HCEC 1CT (cell line): ENCODE data around the gene RAD51AP2.
"Not testable (repeated sequence)": the region's sequence is repeated elsewhere in the genome, so short reads cannot be mapped to it uniquely, and the experiment has no call there.

Source experiments
- DNase-seq: peaks from one replicate; pipeline ENCODE4 v3.0.0-alpha.2; 2017

Gene RAD51AP2

DNA sequence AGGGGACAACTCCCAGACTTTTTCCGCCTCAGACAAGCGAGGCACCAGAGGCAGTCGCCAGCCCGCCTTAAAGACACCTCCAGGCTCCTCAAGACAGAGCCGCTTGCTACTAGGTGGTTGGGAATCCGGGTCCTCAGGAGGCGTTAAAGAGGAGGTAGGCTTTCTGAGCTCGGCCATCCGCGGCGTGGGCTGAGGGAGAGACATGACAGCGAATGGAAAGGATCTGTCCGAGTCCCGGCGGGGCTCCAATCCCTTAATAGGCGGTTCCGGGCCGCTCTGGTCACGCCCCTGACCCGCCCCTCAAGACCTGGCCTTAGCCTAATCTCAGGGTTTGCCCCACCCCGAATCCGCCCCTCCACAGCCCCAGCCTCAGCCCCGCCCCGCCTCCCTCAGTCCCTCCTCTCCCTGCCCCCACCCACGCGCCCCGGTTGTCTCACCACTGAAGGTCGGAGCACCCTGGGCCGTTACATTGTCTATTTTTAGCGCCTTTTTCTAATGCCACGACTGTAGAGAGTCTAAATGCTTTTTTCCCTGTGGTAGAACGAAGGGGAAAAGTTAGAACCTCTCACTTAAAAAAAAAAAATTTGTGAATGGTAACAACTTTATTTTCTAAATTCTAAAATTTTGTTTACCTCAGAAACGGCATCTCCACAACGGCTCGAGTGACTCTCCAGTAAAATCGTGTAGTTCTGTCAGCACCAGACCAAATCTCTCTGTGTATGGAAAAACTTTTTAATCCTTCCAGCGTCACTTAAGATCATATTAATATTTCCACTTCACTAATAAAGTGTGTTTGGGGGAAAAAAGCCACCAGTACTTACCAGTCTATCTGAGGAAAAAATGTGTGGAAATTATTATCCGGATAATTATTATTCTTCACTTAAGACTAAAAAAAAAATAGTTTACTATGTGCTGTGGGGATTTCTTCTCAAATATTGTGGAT is at the start of gene RAD51AP2:
Gene RAD51AP2 (minus strand): TSS at position 229 of the 943 bp plus-strand sequence. CDS start 25 bp downstream, at position 204.
- peak; percentile 47 for DNase-seq

DNA sequence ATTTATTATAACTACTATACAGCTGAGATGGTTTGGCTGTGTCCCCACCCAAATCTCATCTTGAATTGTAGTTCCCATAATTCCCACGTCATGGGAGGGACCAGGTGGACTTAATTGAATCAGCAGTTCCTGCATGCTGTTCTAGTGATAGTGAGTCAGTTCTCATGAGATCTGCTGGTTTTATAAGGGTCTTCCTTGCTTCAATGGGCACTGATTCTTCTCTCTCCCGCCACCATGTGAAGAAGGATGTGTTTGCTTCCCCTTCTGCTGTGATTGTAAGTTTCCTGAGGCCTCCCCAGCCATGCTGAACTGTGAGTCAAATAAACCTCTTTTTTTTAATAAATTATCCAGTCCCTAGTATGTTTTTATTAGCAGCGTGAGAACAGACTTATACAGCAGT is 47.5 kb upstream of the RAD51AP2 start:
- not testable (repeated sequence) for DNase-seq

DNA sequence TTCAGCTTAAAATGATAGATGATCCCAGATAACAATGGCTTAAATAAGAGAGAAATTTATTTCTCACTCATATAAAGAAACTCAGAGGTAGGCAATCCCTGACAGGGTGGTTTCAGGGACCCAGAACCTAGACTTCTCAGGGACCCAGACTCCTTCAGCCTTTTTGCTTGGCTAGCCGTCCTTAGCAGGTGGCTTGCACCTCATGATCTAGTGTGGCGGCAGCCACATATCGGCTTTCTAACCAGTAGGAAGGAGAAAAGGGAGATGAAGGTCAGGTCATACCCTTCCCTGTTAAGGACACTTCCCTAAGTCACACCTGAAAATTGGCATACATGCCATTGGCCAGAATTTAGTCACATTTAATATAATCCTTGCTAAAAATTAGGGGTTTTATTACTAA is 40.6 kb upstream of the RAD51AP2 start:
- DNase-seq: no peak

DNA sequence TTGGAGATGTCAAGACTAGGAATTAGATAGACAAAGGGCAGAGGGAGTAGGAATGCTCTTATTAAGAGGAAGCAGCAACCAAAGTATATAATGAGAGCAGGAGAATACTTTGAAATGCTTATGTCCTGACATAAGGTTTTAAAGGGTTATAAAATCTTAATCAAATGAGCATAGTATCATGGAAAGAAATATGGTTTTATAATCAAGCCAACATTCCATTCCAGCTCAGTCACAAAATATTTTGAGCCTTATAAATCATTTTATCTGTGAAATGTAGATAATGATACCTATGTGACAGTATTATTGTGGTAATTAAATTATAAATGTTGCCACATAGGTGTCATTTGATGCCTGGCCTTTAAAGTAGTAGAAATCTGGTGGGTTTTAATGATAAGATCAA is 39.8 kb upstream of the RAD51AP2 start:
- DNase-seq: no peak

DNA sequence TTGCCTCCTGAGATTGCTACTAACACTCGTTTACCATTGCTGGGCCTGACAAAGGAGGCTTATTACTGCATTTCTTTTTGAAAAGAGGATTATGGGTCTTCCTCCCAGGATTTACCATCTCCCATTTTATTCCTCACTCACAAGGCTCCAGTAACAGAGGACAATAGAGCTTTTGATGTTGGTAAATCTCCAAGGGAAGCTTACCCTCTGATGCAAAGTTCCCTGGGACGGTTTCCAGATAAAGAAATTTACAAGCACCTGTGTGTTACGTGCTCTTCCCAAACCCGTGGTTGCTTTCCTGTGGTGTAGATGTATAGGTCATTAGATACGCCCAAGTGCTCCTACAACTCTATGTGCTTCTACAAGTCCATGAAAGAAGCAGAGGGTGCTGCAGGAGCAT is 39.4 kb upstream of the RAD51AP2 start:
- DNase-seq: no peak

- no peak for DNase-seq
These were observed 36.9 kb upstream of the RAD51AP2 start for GRCh38 chr2:17555150-17555549.

GRCh38 chr2:17550907-17551306 is 32.7 kb upstream of the RAD51AP2 start:
- DNase-seq: no peak

GRCh38 chr2:17547737-17548136 is 29.5 kb upstream of the RAD51AP2 start:
- no peak for DNase-seq

DNA sequence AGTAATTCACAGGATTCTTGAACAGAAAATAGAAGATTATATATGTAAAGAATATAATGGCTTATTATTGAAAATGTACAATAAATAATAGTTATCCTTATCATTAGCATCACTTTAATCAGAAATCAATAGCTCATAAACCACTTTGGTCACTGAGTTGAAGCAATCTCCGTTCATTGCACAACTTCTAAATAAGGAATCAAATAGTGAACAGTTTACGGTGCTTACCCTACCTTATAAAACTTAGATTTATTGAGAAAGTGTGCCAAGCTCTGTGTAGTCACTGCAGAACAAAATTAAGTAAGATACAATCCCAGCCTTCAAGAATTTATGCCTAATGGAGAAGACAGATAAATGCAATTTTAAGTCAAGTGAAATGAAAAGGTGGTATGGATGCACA is 29.0 kb upstream of the RAD51AP2 start:
- no peak for DNase-seq

DNA sequence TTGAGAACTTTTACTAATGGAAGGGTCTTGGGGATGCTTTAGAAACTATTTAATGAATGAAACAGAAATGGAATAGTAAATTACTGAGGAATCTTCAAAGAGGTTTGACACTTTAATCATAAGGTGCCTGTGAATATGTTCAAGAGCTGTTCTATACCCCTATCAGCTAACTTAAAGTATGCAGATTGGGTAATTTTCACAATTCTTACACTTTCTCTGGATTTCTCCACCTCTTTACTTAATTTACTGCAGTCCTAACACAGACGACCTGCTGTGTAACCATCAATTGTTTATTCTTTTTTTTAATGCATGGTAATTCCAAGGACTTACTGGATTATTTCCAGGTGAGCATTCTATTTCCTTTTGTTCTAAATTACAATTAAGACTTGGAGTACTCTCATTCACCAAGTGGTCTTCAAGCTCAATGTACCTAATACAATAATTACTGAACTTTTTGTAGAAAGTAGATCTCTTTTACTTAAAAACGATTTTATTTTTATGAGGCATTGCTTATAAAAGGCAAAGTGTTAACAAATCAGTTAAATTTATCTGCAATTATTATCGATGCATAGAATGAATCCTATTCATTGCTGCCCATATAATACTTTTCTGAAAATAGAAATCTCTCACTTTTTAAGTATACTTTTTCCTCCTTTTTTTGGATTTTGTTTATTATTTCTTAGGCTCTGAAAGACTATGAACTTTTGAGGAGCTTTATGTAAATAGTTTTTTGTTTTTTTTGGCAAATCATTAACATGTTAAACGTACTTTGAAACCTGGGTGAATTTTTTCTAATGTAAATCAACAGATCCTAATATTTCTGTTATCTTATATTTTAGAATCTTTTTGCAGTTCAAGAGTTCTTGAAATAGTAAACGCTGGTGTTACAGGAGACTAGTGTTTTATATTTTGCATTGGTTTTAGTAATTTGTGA is 27.7 kb upstream of the RAD51AP2 start:
- no peak for DNase-seq

GRCh38 chr2:17544256-17544655 is 26.0 kb upstream of the RAD51AP2 start:
- DNase-seq: peak; percentile 67

DNA sequence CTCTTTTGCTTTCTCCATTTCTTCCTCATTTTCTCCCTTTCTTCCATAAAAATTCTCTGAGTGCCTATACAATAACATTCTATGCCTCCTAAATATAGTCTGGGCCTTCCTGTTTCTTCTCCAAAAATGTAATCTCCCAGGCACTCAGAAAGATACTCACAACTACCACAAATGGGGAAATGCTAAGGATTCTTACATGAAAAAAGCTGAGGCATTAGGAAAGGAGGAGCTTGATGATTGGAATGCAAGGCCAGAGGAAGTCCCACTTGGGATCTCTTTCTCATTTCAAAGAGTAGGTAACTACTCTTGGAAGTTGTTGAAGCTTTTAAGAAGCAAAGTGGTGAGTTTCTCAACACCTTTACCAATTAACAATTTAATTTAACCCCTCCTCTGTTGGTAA is 25.6 kb upstream of the RAD51AP2 start:
- peak; percentile 18 for DNase-seq

GRCh38 chr2:17543131-17543660 is 25.0 kb upstream of the RAD51AP2 start:
- DNase-seq: no peak

DNA sequence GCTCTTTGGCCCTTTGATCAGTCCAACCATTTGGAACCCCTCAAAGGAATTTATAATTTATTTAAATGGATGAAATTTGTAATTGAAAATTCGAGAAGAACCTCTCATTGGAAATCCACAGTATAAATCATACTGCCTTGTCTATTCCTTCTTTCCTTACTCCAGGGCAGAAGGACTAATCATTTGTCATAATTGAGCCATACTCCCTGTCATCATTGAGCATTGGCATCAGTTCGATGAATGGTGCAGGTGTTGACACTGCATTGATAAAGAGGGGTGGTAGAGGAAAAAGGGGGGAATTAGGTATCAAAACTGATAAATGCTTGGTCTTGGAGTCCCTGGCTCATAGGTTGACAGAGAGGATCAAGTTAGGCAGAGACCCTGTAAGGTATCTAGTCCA is 24.2 kb upstream of the RAD51AP2 start:
- no peak for DNase-seq

GRCh38 chr2:17541531-17541950 is 23.3 kb upstream of the RAD51AP2 start:
- DNase-seq: no peak

DNA sequence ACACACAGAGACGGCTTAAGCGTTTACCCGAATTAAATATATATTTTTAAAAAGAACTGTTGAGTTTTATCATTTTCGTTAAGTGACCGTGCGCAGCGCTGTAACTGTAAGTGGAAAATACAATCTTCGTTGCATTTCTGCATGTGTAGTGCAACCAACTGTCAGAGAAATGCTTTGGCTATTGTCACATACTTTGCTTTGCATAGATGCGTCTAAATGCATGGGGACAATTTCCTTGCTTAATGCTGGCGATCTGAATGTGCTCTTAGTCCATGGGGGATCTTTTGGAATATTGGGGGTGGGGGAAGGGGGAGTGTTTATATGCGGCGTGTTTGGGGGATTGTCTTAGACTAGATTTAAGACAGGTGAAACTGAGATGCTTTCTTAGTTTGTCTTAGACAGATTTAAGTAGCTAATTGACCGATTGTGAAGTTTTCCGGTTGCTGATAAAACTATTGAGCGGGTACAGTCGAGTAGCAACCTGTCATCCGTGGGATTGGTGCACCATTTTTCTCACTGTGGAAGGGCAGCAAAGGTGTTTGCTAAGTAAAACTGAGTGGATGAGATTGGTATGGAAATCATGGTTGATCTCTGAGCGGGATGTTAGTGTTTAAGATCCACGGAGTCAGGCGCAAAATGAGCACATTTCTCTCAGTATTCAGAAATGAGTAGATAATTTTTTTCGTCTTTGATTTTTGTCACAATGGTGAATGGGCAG is 22.7 kb upstream of the RAD51AP2 start:
- DNase-seq: no peak

DNA sequence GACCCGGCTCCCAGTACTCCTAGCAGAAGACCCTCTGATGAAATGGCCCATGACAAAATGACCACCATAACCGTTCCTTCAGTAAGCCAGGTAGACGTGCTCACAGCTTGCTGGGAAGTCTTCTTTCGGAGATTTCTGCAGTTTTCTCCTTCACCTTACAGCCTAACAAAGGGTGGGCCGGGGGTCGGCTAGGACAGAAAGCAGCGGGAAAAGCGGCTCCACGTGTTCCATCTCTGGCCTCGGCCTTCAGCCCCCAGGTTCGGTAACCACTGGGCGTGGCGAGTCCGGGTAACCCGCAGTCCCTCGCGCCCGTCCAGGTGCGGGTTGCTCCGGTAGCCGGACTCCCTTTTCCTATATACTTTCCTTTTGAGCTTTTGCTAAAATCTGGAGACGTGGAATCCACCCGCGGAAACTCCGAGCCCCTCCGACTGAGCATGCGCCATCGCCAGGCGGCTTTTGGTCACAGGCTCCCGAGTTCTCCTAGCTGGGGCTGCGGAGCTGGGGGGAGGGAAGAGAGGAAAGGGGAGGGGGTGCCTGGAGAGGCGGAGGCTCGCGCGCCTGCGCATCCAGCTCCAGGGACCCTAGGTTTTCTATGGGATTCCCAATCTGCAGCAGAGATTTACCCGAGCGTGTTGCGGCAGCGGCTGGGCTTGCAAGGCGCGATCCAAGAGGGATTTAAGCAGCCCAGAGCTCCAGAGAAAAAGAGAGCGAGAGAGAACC is 22.0 kb upstream of the RAD51AP2 start, which contains the start of gene VSNL1:
Gene VSNL1 (plus strand): TSS at position 604 of the 720 bp plus-strand sequence. CDS start 51,379 bp downstream, outside the sequence.
- DNase-seq: no peak

- no peak for DNase-seq
These were observed 21.4 kb upstream of the RAD51AP2 start for GRCh38 chr2:17539611-17540092.

DNA sequence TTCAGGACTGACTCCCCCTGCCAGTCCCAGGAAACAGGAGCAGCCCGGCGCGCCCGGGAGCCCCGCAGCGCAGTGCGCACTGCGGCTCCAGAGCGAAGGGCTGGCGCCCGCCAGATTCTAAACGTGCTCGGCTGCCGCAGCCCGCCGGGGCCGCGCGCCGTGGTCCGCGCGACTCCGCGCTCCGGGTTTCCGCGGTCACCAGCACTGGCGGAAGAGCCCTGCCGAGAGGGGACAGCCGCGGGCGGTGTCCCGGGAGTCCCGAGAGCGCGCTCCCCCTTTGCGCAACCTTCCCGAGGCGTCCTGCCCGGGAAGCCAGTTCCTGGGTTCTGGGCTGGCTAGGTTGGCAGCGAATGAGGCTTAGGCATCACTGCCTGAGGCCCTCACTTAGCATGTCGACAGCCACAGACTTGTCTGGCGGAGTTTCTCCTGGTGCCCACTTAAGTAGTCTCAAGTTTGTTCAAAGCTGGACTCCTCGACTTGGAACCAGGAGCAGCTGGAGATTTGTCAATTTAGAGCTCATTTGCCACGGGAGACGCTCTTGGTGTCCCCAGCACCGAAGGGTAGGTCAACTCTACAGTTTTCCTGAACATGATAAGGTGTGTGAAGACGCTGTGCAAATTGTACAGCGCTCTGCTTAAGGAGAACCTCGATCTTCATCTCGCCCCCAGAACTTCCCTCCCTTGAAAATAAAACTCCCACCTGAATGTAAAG is 20.8 kb upstream of the RAD51AP2 start:
- no peak for DNase-seq

DNA sequence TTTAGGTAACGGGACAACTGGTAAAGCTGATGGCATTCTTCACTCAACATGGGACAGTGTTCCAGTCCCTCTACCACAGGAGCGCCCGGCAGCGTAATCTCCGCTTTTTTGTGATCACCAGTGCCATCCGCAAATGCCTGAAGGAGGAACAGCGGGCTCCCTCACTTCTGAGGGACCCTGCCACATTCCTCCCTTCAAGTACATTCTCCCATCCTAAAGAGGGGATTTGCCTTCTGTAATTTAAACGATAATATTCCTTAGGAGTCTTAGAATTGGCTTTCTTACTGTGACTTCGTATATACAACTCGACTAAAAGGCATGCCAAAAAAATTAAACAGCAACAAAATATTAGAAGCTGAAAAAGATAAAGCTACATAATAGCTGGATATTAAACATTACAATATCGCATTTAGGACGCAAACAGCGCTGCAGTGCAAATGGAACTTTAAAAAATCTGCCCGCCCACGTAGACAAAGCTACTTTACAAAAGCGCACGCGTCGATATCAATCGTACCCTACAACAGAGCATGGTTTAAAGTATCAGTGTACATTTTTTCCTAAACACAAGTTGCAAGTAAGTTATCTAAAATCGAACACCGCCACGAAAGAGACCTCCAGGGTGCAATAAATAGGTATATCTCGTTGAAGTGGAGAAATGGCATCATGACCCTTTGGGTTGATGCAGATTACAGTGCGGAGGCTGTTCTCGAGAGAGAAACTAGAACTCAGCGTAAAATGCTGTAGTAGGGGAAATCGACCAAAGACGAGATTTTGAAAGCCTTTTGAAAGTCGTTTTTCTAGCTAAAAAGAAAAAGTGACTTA is 20.0 kb upstream of the RAD51AP2 start:
- no peak for DNase-seq
